HUES64 (cell line): Measurements from ENCODE around the gene PALB2.

Experiments
- H3K27ac ChIP-seq: 2 replicates; pipeline ENCODE4 v1.7.0; 2013; ENCODE audit warnings: low read depth, low read length, inconsistent platforms
- H3K27me3 ChIP-seq: 2 replicates; pipeline ENCODE4 v1.6.1; 2013; ENCODE audit warnings: mild to moderate bottlenecking, low read length; ENCODE audit not compliant: insufficient read depth
- H3K36me3 ChIP-seq: 2 replicates; pipeline ENCODE4 v1.6.1; 2013; ENCODE audit warnings: mild to moderate bottlenecking, low read length; ENCODE audit not compliant: insufficient read depth
- H3K4me1 ChIP-seq: 2 replicates; pipeline ENCODE4 v1.6.1; 2013; ENCODE audit warnings: mild to moderate bottlenecking, low read length, moderate library complexity; ENCODE audit not compliant: insufficient read depth
- H3K4me3 ChIP-seq: 2 replicates; pipeline ENCODE4 v1.5.1; 2013; ENCODE audit warnings: mild to moderate bottlenecking, low read length, moderate library complexity
- H3K9ac ChIP-seq: 2 replicates; pipeline ENCODE4 v1.6.1; 2013; ENCODE audit warnings: mild to moderate bottlenecking, low read depth, low read length
- H3K9me3 ChIP-seq: 2 replicates; pipeline ENCODE4 v1.6.1; 2013; ENCODE audit warnings: low read depth, low read length; ENCODE audit not compliant: insufficient read depth
- WGBS: fragments of 150-250, 120-280 bp; methylation state at CpG from one replicate; pipeline ENCODE4 v1.1.7; 2013; ENCODE audit warnings: missing lambda C conversion rate; 5-methylcytosine and 5-hydroxymethylcytosine counted together

PALB2 gene

DNA sequence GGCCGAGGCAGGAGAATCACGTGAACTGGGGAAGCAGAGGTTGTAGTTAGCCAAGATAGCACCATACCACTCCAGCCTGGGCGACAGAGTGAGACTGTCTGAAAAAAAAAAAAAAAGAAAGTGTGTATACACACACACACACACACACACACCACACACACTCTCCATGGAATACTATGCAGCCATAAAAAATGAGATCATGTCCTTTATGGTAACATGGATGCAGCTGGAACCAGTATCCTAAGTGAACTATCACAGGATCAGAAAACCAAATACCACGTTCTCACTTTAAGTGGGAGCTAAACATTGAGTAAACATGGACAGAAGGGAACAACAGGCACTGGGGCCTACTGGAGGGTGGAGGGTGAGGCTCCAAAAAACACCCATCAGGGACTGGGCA lies 61.7 kb downstream of the PALB2 start:
- no peaks in the 10 kb centered on the region for H3K9me3 ChIP-seq
- no peaks in the 10 kb centered on the region for H3K27me3 ChIP-seq
- peaks cover 73% of the 10 kb centered on the region for H3K36me3 ChIP-seq
- 93% methylated on average over 3 of the region's 4 CpGs for WGBS
- H3K4me3 ChIP-seq: no peak overlapping the region
- H3K9ac ChIP-seq: no peak overlapping the region
- H3K27ac ChIP-seq: no peak overlapping the region
- H3K4me1 ChIP-seq: no peaks in the 10 kb centered on the region

GRCh38 chr16:23578101-23578830 lies 62.8 kb downstream of the PALB2 start:
- Histone ChIP-seq H3K4me1 (no peaks in the 10 kb centered on the region), H3K9ac (no peak overlapping the region), H3K36me3 (peaks cover 81% of the 10 kb centered on the region), H3K27me3 (no peaks in the 10 kb centered on the region), H3K27ac (no peak overlapping the region), H3K9me3 (no peaks in the 10 kb centered on the region), H3K4me3 (no peak overlapping the region)
- WGBS: 93% methylated on average over 5 of the region's 5 CpGs

GRCh38 chr16:23577493-23577892 lies 63.6 kb downstream of the PALB2 start:
- WGBS: 93% methylated on average over 2 of the region's 2 CpGs
- H3K27ac ChIP-seq: no peak overlapping the region
- H3K27me3 ChIP-seq: no peaks in the 10 kb centered on the region
- no peak overlapping the region for H3K4me3 ChIP-seq
- no peak overlapping the region for H3K9ac ChIP-seq
- no peaks in the 10 kb centered on the region for H3K4me1 ChIP-seq
- peaks cover 87% of the 10 kb centered on the region for H3K36me3 ChIP-seq
- no peaks in the 10 kb centered on the region for H3K9me3 ChIP-seq

- peaks cover 87% of the 10 kb centered on the region for H3K36me3 ChIP-seq
Measured at GRCh38 chr16:23575834-23576233, 65.3 kb downstream of the PALB2 start.

GRCh38 chr16:23573817-23574216 lies 67.3 kb downstream of the PALB2 start:
- Histone ChIP-seq H3K4me3 (no peak overlapping the region), H3K36me3 (peaks cover 87% of the 10 kb centered on the region), H3K27me3 (no peaks in the 10 kb centered on the region), H3K9ac (no peak overlapping the region), H3K27ac (no peak overlapping the region), H3K9me3 (no peaks in the 10 kb centered on the region), H3K4me1 (no peaks in the 10 kb centered on the region)
- WGBS: 94% methylated on average over 5 of the region's 5 CpGs

More at GRCh38 chr16:23575834-23576233, 65.3 kb downstream of the PALB2 start:
- Histone ChIP-seq H3K27me3 (no peaks in the 10 kb centered on the region), H3K4me1 (no peaks in the 10 kb centered on the region), H3K9me3 (no peaks in the 10 kb centered on the region), H3K9ac (no peak overlapping the region), H3K4me3 (no peak overlapping the region), H3K27ac (no peak overlapping the region)
- WGBS: 95% methylated on average over 3 of the region's 3 CpGs

DNA sequence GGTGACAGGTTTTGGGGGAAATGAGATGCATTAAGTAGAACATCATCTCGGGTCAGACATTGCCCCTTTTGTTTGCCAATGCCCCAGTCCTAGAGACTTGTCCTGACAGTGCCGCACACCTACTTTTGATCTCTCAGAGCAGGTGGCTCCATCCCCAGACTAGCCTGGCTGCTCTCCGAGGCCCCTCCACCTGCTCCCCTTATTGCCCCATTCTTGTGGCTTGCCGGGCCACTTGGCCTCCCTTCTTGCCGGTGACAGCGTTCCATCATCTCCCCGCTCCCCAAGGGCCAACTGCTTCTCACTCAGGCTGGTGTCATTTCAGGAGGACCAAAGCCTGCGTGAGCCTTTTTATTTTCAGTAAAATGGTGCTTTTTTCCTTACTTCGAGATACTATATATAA lies 68.7 kb downstream of the PALB2 start:
- no peak overlapping the region for H3K27ac ChIP-seq
- no peaks in the 10 kb centered on the region for H3K9me3 ChIP-seq
- WGBS: 97% methylated on average over 8 of the region's 9 CpGs
- H3K4me3 ChIP-seq: no peak overlapping the region
- H3K27me3 ChIP-seq: no peaks in the 10 kb centered on the region
- no peak overlapping the region for H3K9ac ChIP-seq
- peaks cover 88% of the 10 kb centered on the region for H3K36me3 ChIP-seq
- H3K4me1 ChIP-seq: no peaks in the 10 kb centered on the region

DNA sequence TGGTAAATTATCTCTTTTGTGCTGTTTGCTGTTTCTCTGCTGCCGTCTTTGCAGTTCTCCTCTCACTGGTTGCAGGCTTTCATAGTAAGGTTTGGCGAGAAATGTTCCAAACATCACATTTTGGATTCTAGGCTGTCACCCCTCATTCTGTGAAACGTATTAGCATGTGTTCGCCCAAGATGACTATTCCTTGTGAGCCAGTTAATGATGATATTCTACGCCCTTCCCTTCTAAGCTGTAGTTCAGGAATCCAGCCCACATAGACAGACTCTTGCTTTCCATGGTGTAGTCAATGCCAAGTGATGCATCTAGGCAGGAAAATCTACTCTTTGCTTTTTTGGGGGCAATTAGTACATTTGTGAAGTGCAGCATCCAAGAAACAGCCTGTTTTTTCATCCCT lies 69.2 kb downstream of the PALB2 start:
- Histone ChIP-seq H3K27ac (no peak overlapping the region), H3K9me3 (no peaks in the 10 kb centered on the region), H3K9ac (no peak overlapping the region), H3K4me3 (no peak overlapping the region), H3K4me1 (no peaks in the 10 kb centered on the region), H3K36me3 (peaks cover 92% of the 10 kb centered on the region), H3K27me3 (no peaks in the 10 kb centered on the region)
- WGBS: 97% methylated on average over 5 of the region's 5 CpGs

DNA sequence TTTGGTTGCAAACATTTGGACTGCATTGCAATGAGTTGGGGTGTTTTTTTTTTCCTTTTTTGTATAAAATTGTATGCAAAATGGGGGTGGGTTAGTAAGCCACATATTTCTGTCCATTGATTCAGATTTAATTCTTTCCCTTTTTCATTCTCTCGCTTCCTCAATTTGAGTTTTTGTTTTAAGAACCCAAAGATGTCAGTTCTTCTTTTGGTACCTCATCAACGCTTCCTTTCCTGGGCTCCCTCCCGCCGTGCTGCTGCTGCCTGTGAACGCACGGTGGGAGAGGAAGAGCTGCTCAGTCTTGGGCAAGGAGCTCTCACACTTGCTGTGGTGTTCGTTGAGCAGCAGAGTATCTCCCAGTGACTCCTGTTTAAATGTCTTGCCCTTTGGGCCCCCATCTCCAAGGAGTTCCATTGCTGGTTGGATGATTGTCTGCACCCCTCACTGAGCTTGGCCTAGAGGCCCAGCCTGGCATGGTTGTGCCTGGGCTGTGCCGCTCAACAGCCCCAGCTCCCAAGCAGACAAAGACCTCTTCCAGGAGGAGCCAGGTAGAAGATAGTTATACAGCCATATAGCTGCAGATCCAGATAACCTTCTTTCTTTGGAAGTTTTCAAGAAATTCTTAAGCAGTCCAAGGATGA lies 70.0 kb downstream of the PALB2 start:
- WGBS: 96% methylated on average over 8 of the region's 8 CpGs
- no peak overlapping the region for H3K9ac ChIP-seq
- H3K27ac ChIP-seq: no peak overlapping the region
- no peaks in the 10 kb centered on the region for H3K4me1 ChIP-seq
- H3K4me3 ChIP-seq: no peak overlapping the region
- no peaks in the 10 kb centered on the region for H3K9me3 ChIP-seq
- no peaks in the 10 kb centered on the region for H3K27me3 ChIP-seq
- H3K36me3 ChIP-seq: peaks cover 95% of the 10 kb centered on the region

GRCh38 chr16:23567602-23568001 lies 73.5 kb downstream of the PALB2 start:
- H3K4me3 ChIP-seq: no peak overlapping the region
- H3K27me3 ChIP-seq: no peaks in the 10 kb centered on the region
- H3K4me1 ChIP-seq: no peaks in the 10 kb centered on the region
- peaks cover 98% of the 10 kb centered on the region for H3K36me3 ChIP-seq
- WGBS: over 99% methylated on average over 3 of the region's 3 CpGs
- H3K9me3 ChIP-seq: no peaks in the 10 kb centered on the region
- no peak overlapping the region for H3K9ac ChIP-seq
- no peak overlapping the region for H3K27ac ChIP-seq

GRCh38 chr16:23566724-23567123 lies 74.4 kb downstream of the PALB2 start:
- no peak overlapping the region for H3K9ac ChIP-seq
- H3K27ac ChIP-seq: no peak overlapping the region
- no peaks in the 10 kb centered on the region for H3K9me3 ChIP-seq
- H3K27me3 ChIP-seq: no peaks in the 10 kb centered on the region
- no peaks in the 10 kb centered on the region for H3K4me1 ChIP-seq
- no peak overlapping the region for H3K4me3 ChIP-seq
- H3K36me3 ChIP-seq: peaks cover 98% of the 10 kb centered on the region
- WGBS: 96% methylated on average over 8 of the region's 8 CpGs

GRCh38 chr16:23564575-23565363 lies 76.3 kb downstream of the PALB2 start:
- 95% methylated on average over 9 of the region's 9 CpGs for WGBS
- Histone ChIP-seq H3K4me1 (no peaks in the 10 kb centered on the region), H3K9me3 (no peaks in the 10 kb centered on the region), H3K36me3 (peaks cover 98% of the 10 kb centered on the region), H3K4me3 (no peak overlapping the region), H3K27ac (no peak overlapping the region), H3K27me3 (no peaks in the 10 kb centered on the region), H3K9ac (no peak overlapping the region)
